H4 (cell line): ENCODE data around the gene P2RY11. TPM values are rescaled to one million over a fixed set of nuclear protein-coding genes. Genes with fewer than 3 reads are reported as not detected.

Source experiments
- DNase-seq: peaks from one replicate; pipeline ENCODE4 v3.0.0-alpha.2; 2015; ENCODE audit warnings: low spot score
- total RNA-seq: library from RNA; depleted of rRNA; stranded (reverse); fragments of >200 nt; shearing (Covaris generic); gene quantifications from 2 replicates; pipeline ENCODE4 v1.2.3, GENCODE V29; 2014; rRNA removed

The P2RY11 gene
- total RNA-seq, 1 experiment from 2014 or later = 0.79 TPM

GRCh38 chr19:10141479-10141878 lies 30.0 kb downstream of the P2RY11 start:
- DNase-seq = no peak

GRCh38 chr19:10141973-10142372 lies 30.5 kb downstream of the P2RY11 start:
- DNase-seq = no peak

- no peak for DNase-seq
Observed at GRCh38 chr19:10142701-10143375, 31.3 kb downstream of the P2RY11 start.

GRCh38 chr19:10143681-10144080 lies 32.2 kb downstream of the P2RY11 start:
- DNase-seq = no peak

GRCh38 chr19:10144361-10144760 lies 32.9 kb downstream of the P2RY11 start:
- no peak for DNase-seq

- DNase-seq = no peak
Observed at GRCh38 chr19:10145031-10145430, 33.5 kb downstream of the P2RY11 start.

GRCh38 chr19:10146142-10146541 lies 34.6 kb downstream of the P2RY11 start:
- DNase-seq = no peak

GRCh38 chr19:10149427-10149826 lies 37.9 kb downstream of the P2RY11 start:
- DNase-seq = no peak

- DNase-seq = no peak
Observed at GRCh38 chr19:10151521-10151920, 40.0 kb downstream of the P2RY11 start.

GRCh38 chr19:10152100-10152499 lies 40.6 kb downstream of the P2RY11 start:
- DNase-seq = no peak

- no peak for DNase-seq
Observed at GRCh38 chr19:10155839-10156238, 44.3 kb downstream of the P2RY11 start.

- no peak for DNase-seq
Observed at GRCh38 chr19:10158071-10158470, 46.6 kb downstream of the P2RY11 start.

GRCh38 chr19:10158485-10158884 lies 47.0 kb downstream of the P2RY11 start:
- DNase-seq = no peak

GRCh38 chr19:10159610-10160009 lies 48.1 kb downstream of the P2RY11 start:
- no peak for DNase-seq

- no peak for DNase-seq
Observed at GRCh38 chr19:10163536-10163935, 52.0 kb downstream of the P2RY11 start.

Other genes starting within 250 kb of the P2RY11 start
- gene OLFM2, start 175.2 kb upstream of the P2RY11 start, total RNA-seq = 11.1 and 17.3 TPM in 2 replicates
- 0.14 TPM in 1 of 2 replicates, not detected in the other for gene COL5A3, start 101.2 kb upstream of the P2RY11 start, total RNA-seq
- not detected in 2 replicates for gene RDH8, start 98.2 kb upstream of the P2RY11 start, total RNA-seq
- 20.7 and 25.6 TPM in 2 replicates for gene SHFL, start 25.4 kb upstream of the P2RY11 start, total RNA-seq
- gene ANGPTL6, start 9.0 kb upstream of the P2RY11 start, total RNA-seq = 0.27 TPM in 1 of 2 replicates, not detected in the other
- 20.1 and 26.1 TPM in 2 replicates for gene PPAN, start 5.3 kb upstream of the P2RY11 start, total RNA-seq
- 299 and 319 TPM in 2 replicates for gene EIF3G, start 8.2 kb downstream of the P2RY11 start, total RNA-seq
- gene DNMT1, start 83.3 kb downstream of the P2RY11 start, total RNA-seq = 56.5 and 102 TPM in 2 replicates
- gene S1PR2, start 119.6 kb downstream of the P2RY11 start, total RNA-seq = 1.7 and 3.0 TPM in 2 replicates
- 54.6 and 59.5 TPM in 2 replicates for gene MRPL4, start 140.5 kb downstream of the P2RY11 start, total RNA-seq
- 0.06 and 0.12 TPM in 2 replicates for gene ICAM1, start 159.4 kb downstream of the P2RY11 start, total RNA-seq
- gene ICAM4, start 175.3 kb downstream of the P2RY11 start, total RNA-seq = 0.15 TPM in 1 of 2 replicates, not detected in the other
- gene ICAM5, start 178.3 kb downstream of the P2RY11 start, total RNA-seq = 0.87 and 1.5 TPM in 2 replicates
- gene ZGLP1, start 198.1 kb downstream of the P2RY11 start, total RNA-seq = 0.18 and 1.8 TPM in 2 replicates
- 23.6 and 40.0 TPM in 2 replicates for gene FDX2, start 204.3 kb downstream of the P2RY11 start, total RNA-seq
- gene RAVER1, start 221.8 kb downstream of the P2RY11 start, total RNA-seq = 7.1 and 8.2 TPM in 2 replicates
- 7.3 and 11.2 TPM in 2 replicates for gene ICAM3, start 227.9 kb downstream of the P2RY11 start, total RNA-seq